IMR-90 (cell line): ENCODE data around the gene GRAMD1B. TPM values are rescaled to one million over a fixed set of nuclear protein-coding genes. Genes with fewer than 3 reads are reported as not detected.

ENCODE experiments used
- ATAC-seq: fragments of 200-7000 bp; cut with Tn5 transposase; 2 replicates; pipeline ENCODE4 v1.9.1; 2020; ENCODE audit warnings: low read depth, mild to moderate bottlenecking, moderate library complexity
- BruUV-seq: library from RNA; stranded (reverse); fragments of 400-500 nt; replicated peaks from 2 replicates; lab custom pipeline; 2021; lab: Mats Ljungman, UMichigan
- CTCF ChIA-PET: fragments of 300-600 bp; formaldehyde crosslinking; extraction: SDS; loops from one replicate; lab custom pipeline; 2021; ENCODE audit warnings: antibody characterized with exemption; lab: Yijun Ruan, JAX
- POLR2A ChIA-PET: fragments of 300-600 bp; sonication (Branson Sonifier 250); formaldehyde crosslinking; loops from one replicate; lab custom pipeline; 2022; ENCODE audit warnings: antibody characterized with exemption; ENCODE audit not compliant: unreplicated experiment; lab: Charles Lee
- DNase-seq: peaks from one replicate; pipeline ENCODE4 v3.0.0; 2013
- H2AFZ ChIP-seq: replicated peaks from 2 replicates; pipeline ENCODE3; 2013; ENCODE audit warnings: low read length, mild to moderate bottlenecking; ENCODE audit not compliant: poor library complexity
- H2AK5ac ChIP-seq: 2 replicates; pipeline ENCODE4 v1.6.1; 2013; ENCODE audit warnings: low read depth, low read length, inconsistent platforms
- H2AK9ac ChIP-seq: replicated peaks from 2 replicates; pipeline ENCODE3; 2013; ENCODE audit warnings: mild to moderate bottlenecking, low read depth, low read length, moderate library complexity; ENCODE audit not compliant: poor library complexity
- H2BK120ac ChIP-seq: 2 replicates; pipeline ENCODE4 v1.6.1; 2013; ENCODE audit warnings: low read depth, low read length, inconsistent platforms
- H2BK15ac ChIP-seq: 3 replicates; pipeline ENCODE4 v1.6.1; 2013; ENCODE audit warnings: low read depth, low read length, inconsistent platforms
- H2BK20ac ChIP-seq: 2 replicates; pipeline ENCODE4 v1.6.1; 2013; ENCODE audit warnings: low read depth, mild to moderate bottlenecking, inconsistent platforms, low read length, moderate library complexity
- H2BK5ac ChIP-seq: 2 replicates; pipeline ENCODE4 v1.6.1; 2013; ENCODE audit warnings: mild to moderate bottlenecking, low read depth, low read length, inconsistent platforms; ENCODE audit not compliant: poor library complexity, severe bottlenecking
- H3K14ac ChIP-seq: replicated peaks from 2 replicates; pipeline ENCODE4 v1.6.1; 2013; ENCODE audit warnings: low read depth, low read length, inconsistent platforms
- H3K18ac ChIP-seq: 2 replicates; pipeline ENCODE4 v1.6.1; 2013; ENCODE audit warnings: low read depth, low read length, control low read depth
- H3K23ac ChIP-seq: 2 replicates; pipeline ENCODE4 v1.6.1; 2013; ENCODE audit warnings: low read depth, low read length, inconsistent platforms
- H3K27ac ChIP-seq: 2 replicates; pipeline ENCODE4 v1.5.1; 2013; ENCODE audit warnings: mild to moderate bottlenecking, control low read depth, low read length; ENCODE audit not compliant: insufficient read depth
- H3K27me3 ChIP-seq: 2 replicates; pipeline ENCODE4 v1.6.1; 2013; ENCODE audit warnings: low read length; ENCODE audit not compliant: control insufficient read depth, insufficient read depth
- H3K36me3 ChIP-seq: 2 replicates; pipeline ENCODE4 v1.6.1; 2013; ENCODE audit warnings: low read length, mixed read lengths; ENCODE audit not compliant: control insufficient read depth, insufficient read depth
- H3K4ac ChIP-seq: 2 replicates; pipeline ENCODE4 v1.6.1; 2013; ENCODE audit warnings: low read depth, low read length, inconsistent platforms
- H3K4me1 ChIP-seq: 2 replicates; pipeline ENCODE4 v1.6.1; 2013; ENCODE audit warnings: low read length, mixed read lengths; ENCODE audit not compliant: control insufficient read depth, insufficient read depth
- H3K4me2 ChIP-seq: 2 replicates; pipeline ENCODE4 v1.6.1; 2013; ENCODE audit warnings: low read depth, mild to moderate bottlenecking, control low read depth, low read length, moderate library complexity
- H3K4me3 ChIP-seq: 2 replicates; pipeline ENCODE4 v1.5.1; 2013; ENCODE audit warnings: low read depth, mild to moderate bottlenecking, control low read depth, low read length, moderate library complexity; ENCODE audit not compliant: insufficient read depth
- H3K56ac ChIP-seq: 2 replicates; pipeline ENCODE4 v1.6.1; 2013; ENCODE audit warnings: low read length, inconsistent platforms; ENCODE audit not compliant: insufficient read depth; ENCODE audit errors: extremely low read depth
- H3K79me1 ChIP-seq, 2 experiments: 2 replicates each; pipeline ENCODE4 v1.6.1; 2013; ENCODE audit warnings: low read length in 2 of 2, inconsistent platforms in 1 of 2, low read depth in 1 of 2
- H3K9ac ChIP-seq: 2 replicates; pipeline ENCODE4 v1.6.1; 2013; ENCODE audit warnings: low read depth, low read length, control low read depth
- H3K9me1 ChIP-seq: 2 replicates; pipeline ENCODE4 v1.6.1; 2013; ENCODE audit warnings: low read length, inconsistent platforms; ENCODE audit not compliant: insufficient read depth
- H3K9me3 ChIP-seq: 2 replicates; pipeline ENCODE4 v1.6.1; 2013; ENCODE audit warnings: low read length; ENCODE audit not compliant: control insufficient read depth, insufficient read depth
- H4K20me1 ChIP-seq: 2 replicates; pipeline ENCODE4 v1.6.1; 2013; ENCODE audit warnings: low read length, inconsistent platforms; ENCODE audit not compliant: insufficient read depth
- H4K5ac ChIP-seq: 2 replicates; pipeline ENCODE4 v1.6.1; 2013; ENCODE audit warnings: mild to moderate bottlenecking, low read depth, low read length, control low read depth
- H4K8ac ChIP-seq, 2 experiments: 2 replicates each; pipeline ENCODE4 v1.6.1; 2013; ENCODE audit warnings: low read depth in 2 of 2, low read length in 2 of 2, control low read depth in 1 of 2, inconsistent platforms in 1 of 2
- H4K91ac ChIP-seq: 2 replicates; pipeline ENCODE4 v1.6.1; 2013; ENCODE audit warnings: low read depth, low read length, inconsistent platforms; ENCODE audit not compliant: insufficient read depth
- MXI1 ChIP-seq: IDR thresholded peaks from 2 replicates; pipeline ENCODE4 v1.6.1; 2012; ENCODE audit warnings: low read depth, mild to moderate bottlenecking, low read length, moderate library complexity, borderline replicate concordance
- NFE2L2 ChIP-seq: fragments of 150-350 bp; IDR thresholded peaks from 2 replicates; pipeline ENCODE4 v1.6.1; 2016; ENCODE audit warnings: low read depth, mild to moderate bottlenecking, low read length
- USF2 ChIP-seq: fragments of 150-350 bp; IDR thresholded peaks from 2 replicates; pipeline ENCODE4 v1.6.1; 2017; ENCODE audit warnings: mild to moderate bottlenecking, antibody characterized with exemption, low read length, low read depth
- WGBS, 2 experiments: methylation state at CpG; one replicate each; pipeline versions ENCODE4 v1.1.5 to v1.1.7; 2013; ENCODE audit warnings: missing lambda C conversion rate in 2 of 2; ENCODE audit not compliant: insufficient read length in 1 of 2; ENCODE audit errors: extremely low coverage in 2 of 2; 5-methylcytosine and 5-hydroxymethylcytosine counted together
- dilution Hi-C: fragments of 300-500 bp; cut with HindIII; formaldehyde crosslinking; loops from one replicate; pipeline ENCODE4 v1.14.3; 2018; ENCODE audit warnings: low sequenced_read_pairs; ENCODE audit not compliant: unreplicated experiment
- in situ Hi-C: fragments of 300-500 bp; cut with MboI; formaldehyde crosslinking; loops from 3 replicates; pipeline ENCODE4 v1.14.3; 2019; ENCODE audit warnings: low sequenced_read_pairs, inconsistent platforms, mixed read lengths
- intact Hi-C: fragments of 100-400 bp; cut with micrococcal nuclease; formaldehyde crosslinking; loops from 2 replicates; pipeline ENCODE4 v1.10.0; 2022
- polyA plus RNA-seq, 3 experiments: library from polyadenylated mRNA; depleted of rRNA; stranded (reverse); fragments of >200 nt; gene quantifications; 2 replicates each; pipeline ENCODE4 v1.2.3, GENCODE V29; 2012; ENCODE audit warnings: low replicate concordance in 1 of 3
- total RNA-seq: library from RNA; depleted of rRNA; stranded (reverse); fragments of >200 nt; gene quantifications from 2 replicates; pipeline ENCODE4 v1.2.3, GENCODE V29; 2012

Gene GRAMD1B
- total and polyA plus RNA-seq, 2 of the 4 experiments (the other 2 are of a cell fraction): 7.1 to 7.2 TPM

GRCh38 chr11:123483466-123483865, 53.4 kb downstream of the GRAMD1B start:
- H3K9me3 ChIP-seq: no peaks in the 10 kb centered on the region
- WGBS, 2 experiments: no CpG with 5 or more reads among the region's 4 CpGs
- no peak overlapping the region for H2AK9ac ChIP-seq
- no peaks in the 10 kb centered on the region for H3K27me3 ChIP-seq
- H2AFZ ChIP-seq: no peak overlapping the region
- H4K20me1 ChIP-seq: no peaks in the 10 kb centered on the region
- intact Hi-C loops: no loop called here
- TF ChIP-seq NFE2L2 (no peak), USF2 (no peak), MXI1 (no peak)
- H3K4ac ChIP-seq: no peak overlapping the region
- H2BK20ac ChIP-seq: no peak overlapping the region
- H3K9me1 ChIP-seq: peaks cover 3% of the 10 kb centered on the region; the same call in 1 of the 2 replicates
- POLR2A ChIA-PET: no interaction called here
- H3K23ac ChIP-seq: no peak overlapping the region
- H3K4me1 ChIP-seq: no peaks in the 10 kb centered on the region
- H3K14ac ChIP-seq: no peak overlapping the region
- peaks cover 8 to 16% of the 10 kb centered on the region in 2 experiments; a peak in 3 of 4 replicates for H3K79me1 ChIP-seq
- peaks cover 1% of the 10 kb centered on the region; the same call in 1 of the 2 replicates for H3K36me3 ChIP-seq
- dilution Hi-C loops: no loop called here
- H4K8ac ChIP-seq: no peak overlapping the region
- no peak overlapping the region for H2BK120ac ChIP-seq
- no peak overlapping the region for H2BK15ac ChIP-seq
- CTCF ChIA-PET: interaction anchor here (1.5 kb wide), 1 partner anchor 12 kb away, joined by 3 read pairs; no protein-coding TSS in a partner anchor
- DNase-seq: no peak
- no peak overlapping the region for H3K9ac ChIP-seq
- in situ Hi-C loops: no loop called here
- H2AK5ac ChIP-seq: no peak overlapping the region
- ATAC-seq: no peak
- no peak overlapping the region for H4K91ac ChIP-seq
- H3K27ac ChIP-seq: no peak overlapping the region
- H3K4me2 ChIP-seq: no peak overlapping the region
- H3K4me3 ChIP-seq: no peak overlapping the region
- no peak overlapping the region for H2BK5ac ChIP-seq
- no TSS peak for BruUV-seq
- H3K56ac ChIP-seq: no peak overlapping the region
- no peak overlapping the region for H3K18ac ChIP-seq
- H4K5ac ChIP-seq: no peak overlapping the region
